Progenitor cell of endocrine pancreas (in vitro differentiated cells): ENCODE measurements around the gene ANO7. TPM values are rescaled to one million over a fixed set of nuclear protein-coding genes. Genes with fewer than 3 reads are reported as not detected.
A peak's percentile ranks its signal among the peaks of the same experiment; 100 is the strongest.

Experiments used
- DNase-seq: peaks from one replicate; pipeline ENCODE4 v3.0.0; 2021; ENCODE audit warnings: low spot score; ENCODE audit not compliant: unreplicated experiment
- H3K27ac Mint-ChIP-seq: 2 replicates; pipeline ENCODE4 v1.8.0; 2021; ENCODE audit warnings: mild to moderate bottlenecking, moderate library complexity, mixed read lengths
- H3K27me3 Mint-ChIP-seq: 2 replicates; pipeline ENCODE4 v1.8.0; 2021; ENCODE audit warnings: mixed read lengths
- H3K36me3 Mint-ChIP-seq: 2 replicates; pipeline ENCODE4 v1.8.0; 2022; ENCODE audit warnings: mixed read lengths; ENCODE audit not compliant: insufficient read depth
- H3K4me1 Mint-ChIP-seq: 2 replicates; pipeline ENCODE4 v1.8.0; 2021; ENCODE audit warnings: low read depth, mixed read lengths
- H3K4me3 Mint-ChIP-seq: 2 replicates; pipeline ENCODE4 v1.8.0; 2021; ENCODE audit warnings: low read depth, mild to moderate bottlenecking, moderate library complexity, mixed read lengths
- H3K9me3 Mint-ChIP-seq: 2 replicates; pipeline ENCODE4 v1.8.0; 2021; ENCODE audit warnings: low read depth, mixed read lengths
- total RNA-seq: library from RNA; stranded (reverse); gene quantifications from 2 replicates; pipeline ENCODE4 v1.2.1, GENCODE V29; 2021
- TF ChIP-seq, protein P1 (sequence below): fragments of 200-600 bp; sonication (generic); IDR thresholded peaks from one replicate; pipeline ENCODE4 v1.5.0; 2021; ENCODE audit warnings: antibody characterized with exemption, mild to moderate bottlenecking; ENCODE audit not compliant: unreplicated experiment

The ANO7 gene
- total RNA-seq, 1 donor from 2014 or later, result 2.5 TPM

DNA sequence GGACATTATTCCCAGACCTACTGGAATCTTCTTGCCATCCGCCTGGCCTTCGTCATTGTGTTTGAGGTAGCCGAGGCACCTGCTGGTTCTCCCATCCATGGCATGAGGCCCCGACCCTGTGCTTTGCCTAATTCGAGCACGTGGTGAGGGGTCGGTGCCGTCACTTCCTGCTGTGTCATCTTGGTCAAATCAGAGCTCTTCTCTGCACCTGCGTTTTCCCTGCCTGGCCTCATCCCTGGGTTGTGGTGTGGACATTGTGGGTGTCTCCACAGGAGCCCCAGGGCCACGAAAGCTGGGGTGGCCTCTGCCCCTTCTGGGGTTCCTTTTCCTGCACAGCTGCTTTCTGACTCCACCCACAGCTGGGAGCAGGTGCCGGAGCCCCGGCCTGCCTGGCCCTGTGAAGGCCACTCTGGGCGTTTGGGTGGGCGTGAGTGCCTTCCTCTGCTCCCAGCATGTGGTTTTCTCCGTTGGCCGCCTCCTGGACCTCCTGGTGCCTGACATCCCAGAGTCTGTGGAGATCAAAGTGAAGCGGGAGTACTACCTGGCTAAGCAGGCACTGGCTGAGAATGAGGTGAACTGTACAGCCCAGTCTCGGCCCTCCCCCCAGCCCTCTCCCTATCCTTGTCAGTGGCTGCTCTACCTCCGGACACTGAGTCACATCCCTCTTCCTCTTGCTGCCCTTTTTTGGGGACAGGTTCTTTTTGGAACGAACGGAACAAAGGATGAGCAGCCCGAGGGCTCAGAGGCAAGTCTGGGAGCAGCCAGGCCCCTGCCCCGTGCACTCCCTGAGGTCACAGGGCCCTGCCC, 34.9 kb downstream of the ANO7 start:
- peaks cover 3% of the 10 kb centered on the region for H3K36me3 Mint-ChIP-seq
- peaks cover 11% of the 10 kb centered on the region for H3K27me3 Mint-ChIP-seq
- no peak overlapping the region for H3K4me3 Mint-ChIP-seq
- no peaks in the 10 kb centered on the region for H3K9me3 Mint-ChIP-seq
- peaks cover 10% of the 10 kb centered on the region for H3K4me1 Mint-ChIP-seq
- peak overlapping the region; percentile 70 for H3K27ac Mint-ChIP-seq
- TF ChIP-seq, protein P1, sequence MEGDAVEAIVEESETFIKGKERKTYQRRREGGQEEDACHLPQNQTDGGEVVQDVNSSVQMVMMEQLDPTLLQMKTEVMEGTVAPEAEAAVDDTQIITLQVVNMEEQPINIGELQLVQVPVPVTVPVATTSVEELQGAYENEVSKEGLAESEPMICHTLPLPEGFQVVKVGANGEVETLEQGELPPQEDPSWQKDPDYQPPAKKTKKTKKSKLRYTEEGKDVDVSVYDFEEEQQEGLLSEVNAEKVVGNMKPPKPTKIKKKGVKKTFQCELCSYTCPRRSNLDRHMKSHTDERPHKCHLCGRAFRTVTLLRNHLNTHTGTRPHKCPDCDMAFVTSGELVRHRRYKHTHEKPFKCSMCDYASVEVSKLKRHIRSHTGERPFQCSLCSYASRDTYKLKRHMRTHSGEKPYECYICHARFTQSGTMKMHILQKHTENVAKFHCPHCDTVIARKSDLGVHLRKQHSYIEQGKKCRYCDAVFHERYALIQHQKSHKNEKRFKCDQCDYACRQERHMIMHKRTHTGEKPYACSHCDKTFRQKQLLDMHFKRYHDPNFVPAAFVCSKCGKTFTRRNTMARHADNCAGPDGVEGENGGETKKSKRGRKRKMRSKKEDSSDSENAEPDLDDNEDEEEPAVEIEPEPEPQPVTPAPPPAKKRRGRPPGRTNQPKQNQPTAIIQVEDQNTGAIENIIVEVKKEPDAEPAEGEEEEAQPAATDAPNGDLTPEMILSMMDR, result no peak
- DNase-seq, result no peak

DNA sequence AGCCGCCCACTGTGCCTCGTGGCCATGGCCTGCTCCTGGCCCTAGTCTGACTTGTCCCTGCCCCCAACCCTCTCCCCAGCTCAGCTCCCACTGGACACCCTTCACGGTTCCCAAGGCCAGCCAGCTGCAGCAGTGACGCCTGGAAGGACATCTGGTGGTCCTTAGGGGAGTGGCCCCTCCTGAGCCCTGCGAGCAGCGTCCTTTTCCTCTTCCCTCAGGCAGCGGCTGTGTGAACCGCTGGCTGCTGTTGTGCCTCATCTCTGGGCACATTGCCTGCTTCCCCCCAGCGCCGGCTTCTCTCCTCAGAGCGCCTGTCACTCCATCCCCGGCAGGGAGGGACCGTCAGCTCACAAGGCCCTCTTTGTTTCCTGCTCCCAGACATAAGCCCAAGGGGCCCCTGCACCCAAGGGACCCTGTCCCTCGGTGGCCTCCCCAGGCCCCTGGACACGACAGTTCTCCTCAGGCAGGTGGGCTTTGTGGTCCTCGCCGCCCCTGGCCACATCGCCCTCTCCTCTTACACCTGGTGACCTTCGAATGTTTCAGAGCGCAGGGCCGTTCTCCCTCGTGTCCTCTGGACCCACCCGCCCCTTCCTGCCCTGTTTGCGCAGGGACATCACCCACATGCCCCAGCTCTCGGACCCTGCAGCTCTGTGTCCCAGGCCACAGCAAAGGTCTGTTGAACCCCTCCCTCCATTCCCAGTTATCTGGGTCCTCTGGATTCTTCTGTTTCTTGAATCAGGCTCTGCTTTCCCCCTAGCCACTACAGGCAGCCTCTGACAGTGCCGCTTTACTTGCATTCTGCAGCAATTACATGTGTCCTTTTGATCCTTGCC, 35.8 kb downstream of the ANO7 start:
- Mint-ChIP-seq H3K4me1 (peaks cover 3% of the 10 kb centered on the region), H3K27me3 (peaks cover 4% of the 10 kb centered on the region), H3K9me3 (no peaks in the 10 kb centered on the region), H3K36me3 (peaks cover 6% of the 10 kb centered on the region), H3K27ac (peak overlapping the region; percentile 84), H3K4me3 (no peak overlapping the region)
- TF ChIP-seq, protein P1, result no peak
- DNase-seq, result no peak

DNA sequence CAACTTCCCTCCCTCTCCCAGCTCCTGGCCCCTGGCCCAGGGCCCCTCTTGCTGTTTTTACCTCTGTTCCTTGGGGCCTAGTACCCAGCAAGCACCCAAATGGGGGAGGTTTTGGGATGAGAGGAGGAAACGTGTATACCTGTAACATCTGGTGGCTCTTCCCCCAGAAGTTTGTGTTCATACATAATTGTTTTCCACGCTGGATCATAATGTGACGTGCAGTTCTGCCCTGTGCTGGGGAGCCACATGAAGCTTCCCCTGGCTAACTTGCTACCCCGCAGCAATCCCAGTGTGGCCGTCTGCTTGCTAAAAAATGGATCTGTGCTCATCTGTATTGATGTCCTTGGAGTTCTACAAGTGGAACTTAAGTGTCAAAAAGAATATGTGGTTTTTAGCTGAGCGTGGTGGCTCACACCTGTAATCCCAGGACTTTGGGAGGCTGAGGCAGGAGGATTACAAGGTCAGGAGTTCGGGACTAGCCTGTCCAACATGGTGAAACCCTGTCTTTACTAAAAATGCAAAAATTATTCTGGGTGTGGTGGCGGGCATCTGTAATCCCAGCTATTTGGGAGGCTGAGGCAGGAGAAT, 36.5 kb downstream of the ANO7 start:
- Mint-ChIP-seq H3K27me3 (peaks cover 2% of the 10 kb centered on the region), H3K27ac (peak overlapping the region; percentile 84), H3K4me1 (peaks cover 2% of the 10 kb centered on the region), H3K4me3 (no peak overlapping the region), H3K9me3 (no peaks in the 10 kb centered on the region), H3K36me3 (peaks cover 8% of the 10 kb centered on the region)
- DNase-seq, result no peak
- TF ChIP-seq, protein P1, result no peak

DNA sequence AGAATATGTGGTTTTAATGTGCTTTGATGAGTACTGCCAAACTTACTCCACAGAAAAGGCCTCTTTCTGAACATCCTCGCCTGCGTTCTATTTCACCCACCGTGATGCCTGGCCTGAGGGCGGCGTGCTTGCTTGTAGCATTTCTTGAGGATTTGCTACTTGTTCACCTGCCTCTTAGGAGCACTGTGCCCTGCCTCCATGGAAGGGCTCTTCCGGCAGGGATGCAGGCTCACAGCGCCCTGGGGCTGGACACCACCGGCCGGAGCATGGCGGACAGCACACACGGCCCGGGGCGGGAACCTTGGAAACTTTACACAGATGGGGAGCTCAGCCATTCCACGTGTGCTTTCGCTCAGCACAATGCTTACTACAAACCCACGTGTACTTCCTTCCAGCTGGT, 37.1 kb downstream of the ANO7 start:
- peaks cover 8% of the 10 kb centered on the region for H3K36me3 Mint-ChIP-seq
- DNase-seq, result no peak
- H3K9me3 Mint-ChIP-seq, result no peaks in the 10 kb centered on the region
- TF ChIP-seq, protein P1, result no peak
- H3K27me3 Mint-ChIP-seq, result no peaks in the 10 kb centered on the region
- H3K27ac Mint-ChIP-seq, result no peak overlapping the region
- no peak overlapping the region for H3K4me3 Mint-ChIP-seq
- H3K4me1 Mint-ChIP-seq, result peaks cover 2% of the 10 kb centered on the region

DNA sequence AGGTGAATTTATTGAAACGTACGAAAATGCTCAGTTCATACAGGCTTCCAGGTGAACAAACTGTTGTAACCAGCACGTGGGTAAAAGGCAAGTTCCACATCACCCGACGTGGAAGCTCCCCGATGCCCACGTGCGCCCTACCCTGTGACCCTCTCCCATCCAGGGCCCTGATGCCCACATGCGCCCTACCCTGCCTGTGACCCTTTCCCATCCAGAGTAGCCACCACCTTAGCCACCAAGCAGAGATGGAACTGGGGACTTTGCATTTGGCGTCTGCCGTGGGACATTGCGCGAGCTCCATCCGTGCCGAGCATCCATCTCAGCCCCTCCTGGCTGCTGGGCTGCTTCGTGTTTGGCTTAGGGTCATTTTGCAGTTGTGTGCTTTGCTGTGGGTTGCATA, 37.5 kb downstream of the ANO7 start:
- Mint-ChIP-seq H3K9me3 (no peaks in the 10 kb centered on the region), H3K4me3 (no peak overlapping the region), H3K36me3 (peaks cover 9% of the 10 kb centered on the region), H3K4me1 (peaks cover 2% of the 10 kb centered on the region), H3K27me3 (no peaks in the 10 kb centered on the region), H3K27ac (no peak overlapping the region)
- TF ChIP-seq, protein P1, result no peak
- no peak for DNase-seq
